SK-N-MC (cell line): ENCODE results near the gene ELOVL1.

Experiments used
- EZH2 ChIP-seq: fragments of 200-600 bp; sonication (generic); IDR thresholded peaks from one replicate; pipeline ENCODE4 v1.6.1; 2017; ENCODE audit warnings: antibody characterized with exemption
- POLR2AphosphoS5 ChIP-seq: IDR thresholded peaks from 2 replicates; pipeline ENCODE4 v1.6.1; 2012; ENCODE audit warnings: mild to moderate bottlenecking, low read depth, low read length, borderline replicate concordance

GRCh38 chr1:43366179-43366578 is 1.6 kb downstream of the ELOVL1 start:
- TF ChIP-seq EZH2, result no peak
- TF ChIP-seq POLR2AphosphoS5, result no peak
